Right ventricle myocardium superior (tissue), 1 donor: ENCODE measurements around the gene IAH1. TPM values are rescaled to one million over a fixed set of nuclear protein-coding genes. Genes with fewer than 3 reads are reported as not detected.

Source experiments
- ATAC-seq: fragments of 200-7000 bp; cut with Tn5 transposase; one replicate; pipeline ENCODE4 v1.9.1; 2020; ENCODE audit warnings: mild to moderate bottlenecking; ENCODE audit not compliant: poor library complexity
- DNase-seq: peaks from one replicate; pipeline ENCODE4 v3.0.0-alpha.2; 2020
- intact Hi-C: fragments of 100-400 bp; cut with DNase I; formaldehyde crosslinking; loops from one replicate; pipeline ENCODE4 v1.11.2; 2022
- total RNA-seq: library from RNA; stranded (reverse); fragmentation: NEBNext Ultra II Directional; extraction: Animal tissue kit (Norgen Biotek cat#: 25700); gene quantifications from one replicate; pipeline ENCODE4 v1.2.1, GENCODE V29; 2021
- donor health status: DM: no; HTN: yes; CAD: no; lungs with severe emphysema.

Gene IAH1
- total RNA-seq, 1 donor from 2014 or later = 76.2 TPM

- ATAC-seq (no peak), DNase-seq (no peak)
- intact Hi-C loops = no loop called here
These were observed 43.8 kb downstream of the IAH1 start for GRCh38 chr2:9518163-9518562.

GRCh38 chr2:9518780-9519179 lies 44.4 kb downstream of the IAH1 start:
- ATAC-seq (no peak), DNase-seq (no peak)
- intact Hi-C loops = no loop called here

DNA sequence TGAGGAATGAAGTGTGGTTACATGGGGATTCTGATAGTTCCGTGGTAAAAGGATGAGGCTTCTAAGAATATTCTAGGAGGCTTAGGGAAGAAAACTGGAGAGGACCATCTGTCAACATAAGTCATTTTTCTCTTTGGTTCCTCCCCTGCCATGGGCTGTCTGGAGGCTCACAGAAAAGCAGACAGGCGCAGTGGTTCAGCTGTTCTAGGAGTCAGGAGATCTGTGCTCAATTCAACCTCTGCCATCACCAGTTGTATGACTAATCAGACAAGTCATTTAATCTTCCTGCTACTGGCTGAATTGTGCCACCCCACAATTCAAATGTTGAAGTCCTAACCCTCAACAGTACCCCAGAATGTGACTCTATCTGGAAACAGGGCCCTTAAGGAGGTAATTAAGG lies 44.9 kb downstream of the IAH1 start:
- ATAC-seq (no peak), DNase-seq (no peak)
- intact Hi-C loops = no loop called here

DNA sequence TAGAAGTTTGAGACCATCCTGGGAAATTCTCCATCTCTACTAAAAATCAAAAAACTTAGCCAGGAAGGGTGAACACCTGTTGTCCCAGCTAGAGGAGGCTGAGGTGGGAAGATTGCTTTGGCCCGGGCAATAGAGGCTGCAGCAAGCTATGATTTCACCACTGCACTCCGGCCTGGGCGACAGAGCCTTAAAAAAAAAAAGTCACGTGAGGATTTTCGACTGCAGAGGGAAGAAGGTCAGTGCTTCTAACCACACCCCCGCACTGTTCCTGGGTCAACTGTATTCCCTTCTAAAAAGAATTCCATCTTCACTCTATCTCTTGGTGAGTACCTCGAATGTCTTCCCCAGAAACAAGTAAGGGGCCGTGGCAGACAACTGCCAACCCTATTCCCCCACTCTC lies 49.9 kb downstream of the IAH1 start:
- intact Hi-C loops = no loop called here
- ATAC-seq (no peak), DNase-seq (no peak)

GRCh38 chr2:9525266-9525665 lies 50.9 kb downstream of the IAH1 start:
- intact Hi-C loops = no loop called here
- DNase-seq (no peak), ATAC-seq (no peak)

DNA sequence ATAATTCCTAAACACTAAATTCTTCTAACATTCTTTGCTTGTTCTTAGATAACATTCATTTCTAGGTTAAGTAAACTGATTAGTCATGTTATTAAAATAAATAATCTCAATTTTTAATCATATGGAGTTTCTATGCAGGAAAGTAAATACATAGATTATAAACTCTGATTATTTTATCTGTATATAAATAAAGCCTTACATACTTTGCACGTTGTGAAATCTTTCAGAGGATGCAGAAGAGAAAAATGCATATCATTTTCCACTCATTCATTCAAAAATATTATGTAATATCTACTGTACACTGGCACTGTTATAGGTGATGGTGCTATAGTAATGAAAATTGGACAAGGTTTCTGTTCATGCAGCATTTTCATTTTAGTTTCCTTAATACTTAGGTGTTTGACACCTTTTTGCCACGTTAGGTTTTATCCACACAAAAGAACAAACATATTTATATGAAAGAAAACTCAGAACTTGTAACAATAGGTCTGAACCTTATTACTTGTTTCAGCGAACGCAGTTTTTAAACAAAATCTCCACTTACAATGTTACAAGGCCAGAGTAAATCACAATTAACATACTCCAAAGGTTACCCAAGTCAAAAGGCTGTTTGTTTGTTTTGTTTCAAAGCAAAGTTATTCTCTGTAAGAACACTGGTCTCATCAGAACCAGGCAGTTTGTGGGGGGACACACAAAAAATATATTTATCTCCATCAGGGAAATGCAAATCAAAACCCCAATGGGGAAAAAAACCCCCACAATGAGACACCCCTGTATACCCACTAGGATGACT lies 53.8 kb downstream of the IAH1 start:
- DNase-seq (no peak), ATAC-seq (no peak)
- intact Hi-C loops = no loop called here

GRCh38 chr2:9532421-9532820 lies 58.1 kb downstream of the IAH1 start:
- ATAC-seq = no peak
- no peak for DNase-seq
- intact Hi-C loops = no loop called here

- DNase-seq (no peak), ATAC-seq (no peak)
- intact Hi-C loops = no loop called here
These were observed 59.3 kb downstream of the IAH1 start for GRCh38 chr2:9533663-9534062.

- intact Hi-C loops = no loop called here
- no peak for DNase-seq
- no peak for ATAC-seq
These were observed 60.8 kb downstream of the IAH1 start for GRCh38 chr2:9535177-9535576.

- intact Hi-C loops = no loop called here
- DNase-seq = no peak
- no peak for ATAC-seq
These were observed 62.2 kb downstream of the IAH1 start for GRCh38 chr2:9536504-9536903.

DNA sequence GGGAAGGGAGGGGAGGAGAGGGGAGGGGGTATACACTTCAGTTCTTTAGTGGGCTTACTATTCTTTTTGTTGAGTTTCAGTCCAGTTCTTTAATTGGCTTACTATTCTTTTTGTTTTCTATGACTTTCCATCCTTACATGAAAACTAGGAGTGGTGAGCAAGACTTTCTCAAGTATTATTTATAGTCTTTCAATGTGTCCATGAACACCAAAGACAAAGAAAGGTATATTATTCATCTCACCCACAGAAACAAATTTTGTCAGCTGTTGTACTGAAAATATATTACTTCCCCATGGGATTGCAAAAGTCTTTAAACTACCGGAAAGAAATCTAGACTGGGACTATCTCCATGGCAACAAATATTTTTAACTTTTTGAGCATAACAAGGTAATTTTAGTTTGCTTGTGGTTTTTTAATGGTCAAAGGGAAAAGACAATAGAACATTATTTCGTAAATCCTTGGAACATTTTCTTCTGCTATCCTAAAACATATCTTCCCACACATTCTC lies 63.7 kb downstream of the IAH1 start:
- ATAC-seq (peak; percentile 68), DNase-seq (no peak)
- intact Hi-C loops = no loop called here

Other genes with a start within 250 kb of the IAH1 start
- 97.0 TPM for gene ITGB1BP1, start 51.0 kb upstream of the IAH1 start, total RNA-seq
- gene CPSF3, start 50.9 kb upstream of the IAH1 start, total RNA-seq = 14.0 TPM
- gene ADAM17, start 81.3 kb downstream of the IAH1 start, total RNA-seq = 12.4 TPM
- 102 TPM for gene YWHAQ, start 156.4 kb downstream of the IAH1 start, total RNA-seq